ENCODE measurements around the gene B3GNT7.
"Not testable (repeated sequence)": the region's sequence is repeated elsewhere in the genome, so short reads cannot be mapped to it uniquely, and the experiment has no call there.

B3GNT7 gene

DNA sequence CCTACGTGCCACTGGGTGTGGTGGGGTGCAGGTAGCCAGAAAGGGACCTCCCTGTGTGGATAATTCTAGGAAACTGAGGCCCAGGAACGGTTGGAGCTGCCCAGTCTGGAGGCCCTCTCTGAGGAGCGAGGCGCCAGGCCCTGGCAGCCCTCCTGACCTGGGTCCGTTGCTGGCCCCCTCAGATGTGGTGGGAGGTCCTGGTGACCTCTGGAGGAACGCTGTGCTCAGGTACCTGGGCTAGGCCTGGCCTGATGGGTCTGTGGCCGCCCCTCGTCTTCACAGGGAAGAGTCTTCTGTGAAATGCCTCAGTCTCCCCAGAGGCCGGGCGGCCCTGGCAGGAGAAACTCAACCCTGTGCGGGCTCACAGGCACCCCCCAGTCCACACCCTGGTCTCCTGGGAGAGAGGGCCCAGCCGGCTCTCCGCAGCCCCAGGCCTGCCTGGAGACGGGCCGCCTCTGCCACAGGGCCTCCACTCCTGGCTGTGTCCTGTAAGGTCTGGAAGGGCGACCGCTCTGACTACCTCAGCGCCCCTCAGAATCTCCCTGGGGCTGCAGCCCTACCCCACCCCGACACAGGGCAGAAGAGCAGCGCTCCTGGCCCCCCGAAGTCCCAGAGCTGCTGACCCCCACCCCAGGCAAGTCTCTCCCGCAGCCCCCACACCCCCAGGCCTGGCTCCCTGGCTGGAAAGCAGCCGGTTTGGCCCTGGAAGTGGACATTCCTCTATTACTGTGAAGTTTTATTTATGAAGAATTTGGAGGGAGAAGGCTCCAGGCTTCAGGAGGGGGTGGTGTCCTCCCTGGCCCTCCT is 3.7 kb downstream of the B3GNT7 start:
- H3K27ac ChIP-seq: no peak overlapping the region

DNA sequence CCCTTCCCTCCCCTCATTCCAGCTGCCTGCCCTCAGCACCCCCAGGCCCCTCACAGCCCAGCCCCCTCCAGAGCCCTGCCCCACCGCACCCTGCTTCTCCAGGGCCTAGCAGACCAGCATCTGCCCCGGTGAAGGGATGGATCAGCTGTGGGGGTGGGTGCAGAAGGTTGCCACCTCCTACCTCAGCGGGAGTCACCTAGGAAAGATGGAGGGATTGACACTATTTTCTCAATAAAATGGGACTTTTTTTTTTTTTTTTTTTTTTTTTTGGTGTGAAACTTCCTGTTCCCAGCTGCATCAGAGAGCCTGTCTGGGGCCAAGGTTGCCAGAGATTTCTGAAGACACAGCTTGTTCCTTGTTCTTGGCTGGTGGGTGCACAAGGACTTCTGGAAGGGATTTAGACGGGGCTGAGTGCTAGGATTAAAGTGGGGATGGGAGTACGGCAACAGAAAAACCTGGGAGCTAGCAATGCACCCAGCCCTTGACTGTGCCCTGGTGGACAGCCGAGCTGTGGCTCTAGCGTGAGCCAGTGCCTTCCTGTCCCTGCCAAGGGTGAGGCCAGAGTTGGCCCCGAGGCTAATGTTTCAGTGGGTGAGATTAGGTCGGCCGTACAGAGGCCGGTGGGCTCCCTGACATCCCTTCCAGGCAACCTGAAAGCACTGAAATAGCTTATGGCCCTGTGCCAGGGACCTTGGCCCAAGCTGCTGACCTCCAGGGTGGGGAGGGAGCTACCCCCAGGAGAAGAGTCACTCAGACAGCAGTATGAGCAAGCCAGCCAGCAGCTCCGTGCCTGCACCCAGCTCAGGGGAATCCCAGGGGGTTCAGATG is 4.6 kb downstream of the B3GNT7 start:
- DNase-seq (ENCODE audit: low read depth, low spot score): no peak
- no peak overlapping the region for H3K27ac ChIP-seq

More for the DNA sequence above, 3.7 kb downstream of the B3GNT7 start:
- DNase-seq (ENCODE audit: low read depth, low spot score): no peak

DNA sequence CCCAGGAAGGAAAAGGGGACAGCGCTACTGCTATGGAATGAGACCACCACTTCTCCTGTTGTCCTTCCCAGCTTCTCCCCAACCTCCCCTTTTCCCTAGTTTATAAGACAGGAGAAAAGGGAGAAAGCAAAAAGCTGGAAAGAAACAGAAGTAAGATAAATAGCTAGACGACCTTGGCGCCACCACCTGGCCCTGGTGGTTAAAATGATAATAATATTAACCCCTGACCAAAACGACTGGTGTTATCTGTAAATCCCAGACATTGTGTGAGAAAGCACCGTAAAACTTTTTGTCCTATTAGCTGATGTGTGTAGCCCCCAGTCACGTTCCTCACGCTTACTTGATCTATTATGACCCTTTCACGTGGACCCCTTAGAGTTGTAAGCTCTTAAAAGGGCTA is 5.2 kb downstream of the B3GNT7 start:
- not testable (repeated sequence) for H3K27ac ChIP-seq; DNase-seq (ENCODE audit: low read depth, low spot score)

DNA sequence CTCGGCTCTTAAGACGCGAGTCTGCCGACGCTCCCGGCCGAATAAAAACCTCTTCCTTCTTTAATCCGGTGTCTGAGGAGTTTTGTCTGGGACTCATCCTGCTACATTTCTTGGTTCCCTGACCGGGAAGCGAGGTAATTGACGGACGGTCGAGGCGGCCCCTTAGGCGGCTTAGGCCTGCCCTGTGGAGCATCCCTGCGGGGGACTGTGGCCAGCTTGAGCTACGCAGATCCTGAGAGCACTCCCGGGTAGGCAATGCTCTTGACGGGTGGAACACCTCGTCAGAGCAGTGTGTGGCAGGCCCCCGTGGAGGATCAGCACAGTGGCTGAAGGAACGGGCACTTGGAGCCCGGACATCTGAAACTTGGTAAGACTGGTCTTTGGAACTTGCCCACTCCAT is 5.6 kb downstream of the B3GNT7 start:
- H3K27ac ChIP-seq; DNase-seq (ENCODE audit: low read depth, low spot score): not testable (repeated sequence)

DNA sequence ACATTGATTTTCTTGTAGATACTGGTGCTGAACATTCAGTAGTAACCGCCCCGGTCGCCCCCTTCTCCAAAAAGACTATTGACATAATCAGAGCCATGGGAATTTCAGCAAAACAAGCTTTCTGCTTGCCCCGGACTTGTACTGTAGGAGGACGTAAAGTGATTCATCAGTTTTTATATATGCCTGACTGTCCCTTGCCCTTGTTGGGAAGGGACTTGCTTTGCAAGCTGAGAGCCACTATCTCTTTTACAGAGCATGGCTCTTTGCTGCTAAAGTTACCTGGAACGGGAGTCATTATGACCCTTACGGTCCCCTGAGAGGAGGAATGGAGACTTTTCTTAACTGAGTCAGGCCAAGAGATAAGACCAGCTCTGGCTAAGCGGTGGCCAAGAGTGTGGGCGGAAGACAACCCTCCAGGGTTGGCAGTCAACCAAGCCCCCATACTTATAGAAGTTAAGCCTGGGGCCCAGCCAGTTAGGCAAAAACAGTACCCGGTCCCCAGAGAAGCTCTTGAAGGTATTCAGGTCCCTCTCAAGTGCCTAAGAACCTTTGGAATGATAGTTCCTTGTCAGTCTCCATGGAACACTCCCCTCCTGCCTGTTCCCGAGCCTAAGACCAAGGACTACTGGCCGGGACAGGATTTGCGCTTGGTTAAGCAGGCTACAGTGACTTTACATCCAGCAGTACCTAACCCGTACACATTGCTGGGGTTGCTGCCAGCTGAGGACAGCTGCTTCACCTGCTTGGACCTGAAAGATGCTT is 8.1 kb downstream of the B3GNT7 start:
- not testable (repeated sequence) for H3K27ac ChIP-seq; DNase-seq (ENCODE audit: low read depth, low spot score)

DNA sequence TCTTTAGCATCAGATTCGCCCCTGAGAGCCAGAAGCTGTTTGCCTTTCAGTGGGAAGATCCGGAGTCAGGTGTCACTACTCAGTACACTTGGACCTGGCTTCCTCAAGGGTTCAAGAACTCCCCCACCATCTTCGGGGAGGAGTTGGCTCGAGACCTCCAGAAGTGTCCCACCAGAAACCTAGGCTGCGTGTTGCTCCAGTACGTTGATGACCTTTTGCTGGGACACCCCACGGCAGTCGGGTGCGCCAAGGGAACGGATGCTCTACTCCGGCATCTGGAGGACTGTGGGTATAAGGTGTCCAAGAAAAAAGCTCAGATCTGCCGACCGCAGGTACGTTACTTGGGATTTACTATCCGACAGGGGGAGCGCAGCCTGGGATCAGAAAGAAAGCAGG is 8.7 kb downstream of the B3GNT7 start:
- not testable (repeated sequence) for H3K27ac ChIP-seq; DNase-seq (ENCODE audit: low read depth, low spot score)

DNA sequence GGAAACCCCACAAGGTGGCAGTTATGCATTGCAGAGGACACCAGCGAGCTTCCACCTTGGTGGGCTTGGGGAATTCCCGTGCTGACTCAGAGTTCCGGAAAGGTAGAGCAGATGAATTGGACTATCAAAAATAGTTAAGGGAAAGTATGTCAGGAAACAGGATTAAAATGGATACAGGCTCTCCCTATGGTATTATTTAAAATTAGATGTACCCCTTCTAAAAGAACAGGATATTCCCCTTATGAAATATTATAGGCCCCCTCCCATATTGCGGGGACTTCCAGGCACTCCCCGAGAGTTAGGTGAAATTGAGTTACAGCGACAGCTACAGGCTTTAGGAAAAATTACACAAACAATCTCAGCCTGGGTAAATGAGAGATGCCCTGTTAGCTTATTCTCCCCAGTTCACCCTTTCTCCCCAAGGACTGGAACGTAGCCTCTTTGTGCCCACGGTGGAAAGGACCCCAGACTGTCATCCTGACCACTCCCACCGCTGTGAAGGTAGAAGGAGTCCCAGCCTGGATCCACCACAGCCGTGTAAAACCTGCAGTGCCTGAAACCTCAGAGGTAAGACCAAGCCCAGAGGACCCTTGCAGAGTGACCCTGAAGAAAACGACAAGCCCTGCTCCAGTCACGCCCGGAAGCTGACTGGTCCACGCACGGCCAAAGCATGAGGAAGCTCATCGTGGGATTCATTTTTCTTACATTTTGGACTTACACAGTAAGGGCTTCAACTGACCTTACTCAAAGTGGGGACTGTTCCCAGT is 10.3 kb downstream of the B3GNT7 start:
- DNase-seq (ENCODE audit: low read depth, low spot score); H3K27ac ChIP-seq: not testable (repeated sequence)

DNA sequence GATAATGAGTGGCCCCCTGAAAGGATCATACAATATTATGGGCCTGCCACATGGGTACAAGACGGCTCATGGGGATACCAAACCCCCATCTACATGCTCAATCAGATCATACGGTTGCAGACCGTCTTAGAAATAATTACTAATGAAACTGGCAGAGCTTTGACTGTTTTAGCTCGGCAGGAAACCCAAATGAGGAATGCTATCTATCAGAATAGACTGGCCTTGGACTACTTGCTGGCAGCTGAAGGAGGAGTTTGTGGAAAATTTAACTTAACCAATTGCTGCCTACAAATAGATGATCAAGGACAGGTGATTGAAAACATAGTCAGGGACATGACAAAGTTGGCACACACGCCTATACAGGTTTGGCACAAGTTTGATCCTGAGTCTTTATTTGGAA is 12.2 kb downstream of the B3GNT7 start:
- DNase-seq (ENCODE audit: low read depth, low spot score); H3K27ac ChIP-seq: not testable (repeated sequence)

DNA sequence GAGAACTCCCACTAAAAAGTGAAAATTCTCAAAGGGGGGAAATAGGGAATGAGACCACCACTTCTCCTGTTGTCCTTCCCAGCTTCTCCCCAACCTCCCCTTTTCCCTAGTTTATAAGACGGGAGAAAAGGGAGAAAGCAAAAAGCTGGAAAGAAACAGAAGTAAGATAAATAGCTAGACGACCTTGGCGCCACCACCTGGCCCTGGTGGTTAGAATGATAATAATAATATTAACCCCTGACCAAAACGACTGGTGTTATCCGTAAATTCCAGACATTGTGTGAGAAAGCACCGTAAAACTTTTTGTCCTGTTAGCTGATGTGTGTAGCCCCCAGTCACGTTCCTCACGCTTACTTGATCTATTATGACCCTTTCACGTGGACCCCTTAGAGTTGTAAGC is 12.8 kb downstream of the B3GNT7 start:
- H3K27ac ChIP-seq; DNase-seq (ENCODE audit: low read depth, low spot score): not testable (repeated sequence)

DNA sequence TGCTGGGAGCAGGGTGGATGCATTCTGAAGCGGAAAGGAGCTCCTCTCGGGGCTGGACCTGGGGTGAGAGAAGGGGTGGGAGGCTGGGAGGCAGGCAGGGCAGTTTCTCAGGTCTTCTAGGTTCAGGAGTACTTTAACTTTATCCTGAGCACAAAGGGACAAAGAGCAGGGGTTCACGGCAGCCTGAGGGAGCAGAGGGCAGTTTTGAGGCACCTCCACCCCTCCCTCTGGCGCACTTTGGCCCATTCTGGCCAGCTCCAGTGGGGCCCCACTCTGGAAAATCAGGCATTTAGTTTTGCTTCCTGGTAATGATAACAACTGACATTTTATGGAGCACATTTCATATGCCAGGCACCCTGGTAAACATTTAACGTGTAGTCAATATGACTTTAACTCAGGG is 14.3 kb downstream of the B3GNT7 start:
- DNase-seq (ENCODE audit: low read depth, low spot score): no peak

DNA sequence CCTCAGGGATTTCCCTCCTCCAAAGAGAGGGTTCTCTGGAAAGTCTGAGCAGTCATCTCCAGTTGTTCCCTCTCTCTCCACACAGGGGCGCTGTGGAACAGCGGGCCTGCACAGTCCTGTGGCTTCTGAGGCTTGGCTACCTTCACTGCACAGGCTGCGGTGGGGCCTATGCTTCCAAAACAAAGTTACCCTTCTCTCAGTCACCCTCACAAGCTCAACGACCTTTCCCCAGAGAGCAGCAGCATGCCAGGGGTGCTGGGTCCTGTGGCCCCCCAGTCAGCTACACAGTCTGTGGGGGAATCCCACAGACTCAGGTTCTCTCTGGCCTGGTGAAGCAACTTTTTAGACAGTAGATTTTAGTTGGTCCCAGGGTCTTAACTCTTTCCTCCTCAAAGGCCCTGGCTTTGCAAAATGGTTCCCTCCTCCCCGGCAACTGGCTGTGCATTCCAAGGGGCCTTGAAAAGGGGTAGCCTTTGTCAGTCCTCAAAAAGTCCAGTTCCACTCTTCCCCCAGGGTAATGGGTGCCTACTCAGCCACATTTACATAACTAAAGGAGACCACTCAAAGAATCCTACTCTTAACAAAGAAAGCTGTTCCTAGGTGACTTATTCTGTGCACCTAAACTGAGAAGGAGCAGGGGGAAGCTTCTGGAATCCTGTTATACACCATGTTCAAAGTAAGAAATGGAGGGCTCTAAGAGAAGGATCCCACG is 14.9 kb downstream of the B3GNT7 start:
- no peak overlapping the region for H3K27ac ChIP-seq
- no peak for DNase-seq (ENCODE audit: low read depth, low spot score)

More for the DNA sequence above, 14.3 kb downstream of the B3GNT7 start:
- H3K27ac ChIP-seq: no peak overlapping the region

DNA sequence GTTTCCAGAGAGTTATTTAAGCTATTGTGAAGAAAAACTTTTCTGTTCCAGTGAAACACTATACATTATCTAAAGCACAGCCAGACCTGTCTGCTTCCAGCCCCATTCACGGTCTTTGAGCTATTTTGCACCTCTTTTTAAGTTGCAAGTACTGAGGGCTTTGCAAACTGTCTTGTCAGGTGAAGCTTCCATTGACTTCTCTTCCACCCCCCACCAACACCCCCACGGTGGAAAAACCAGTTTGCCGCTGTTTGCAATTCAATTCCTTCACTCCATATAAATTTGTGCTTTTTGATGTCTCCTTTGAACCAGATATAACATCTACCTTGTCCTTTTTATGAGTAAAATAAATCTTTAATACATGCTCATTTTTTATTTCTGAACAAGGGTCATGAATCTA is 15.7 kb downstream of the B3GNT7 start:
- peak overlapping the region; percentile 54 for H3K27ac ChIP-seq
- DNase-seq (ENCODE audit: low read depth, low spot score): no peak

DNA sequence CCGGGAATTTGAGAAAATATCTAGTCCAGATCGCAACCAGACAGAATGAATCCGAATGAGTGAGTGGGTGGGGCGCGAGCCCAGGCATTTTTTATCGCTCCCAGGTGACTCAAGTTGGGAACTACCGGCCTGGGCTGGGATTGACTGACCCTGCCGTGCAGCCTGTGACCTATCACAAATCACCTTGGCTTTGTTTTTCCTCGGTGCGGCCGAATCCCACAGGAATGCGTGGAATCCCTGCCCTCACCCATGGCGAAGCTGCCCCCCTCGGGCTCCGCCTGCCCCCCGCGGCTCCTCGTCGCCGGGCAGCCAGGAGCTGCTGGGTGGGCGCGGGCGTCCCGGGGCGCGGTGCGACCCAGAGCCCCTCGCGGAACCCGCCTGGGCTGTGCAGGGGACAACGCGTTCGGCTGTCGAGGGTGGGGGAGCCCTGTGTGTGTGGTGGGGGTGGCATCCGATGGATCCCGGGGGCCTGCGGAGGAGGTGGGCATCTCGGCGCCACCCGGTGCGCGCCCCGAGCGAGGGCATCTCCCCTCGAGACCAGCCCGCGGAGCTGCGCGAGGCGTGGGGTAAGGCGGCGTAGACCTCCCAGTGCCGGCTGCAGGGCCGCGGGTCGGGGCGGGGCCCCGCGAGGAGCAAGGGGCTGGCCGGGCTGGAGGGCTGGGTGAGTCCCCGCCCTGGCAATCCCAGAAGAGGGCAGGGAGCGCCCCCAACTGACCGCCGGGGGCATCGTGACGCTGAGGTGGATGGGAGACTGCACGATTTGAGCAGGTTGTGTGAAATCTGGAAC is 16.5 kb downstream of the B3GNT7 start:
- peak overlapping the region; percentile 54 for H3K27ac ChIP-seq
- DNase-seq (ENCODE audit: low read depth, low spot score): no peak

DNA sequence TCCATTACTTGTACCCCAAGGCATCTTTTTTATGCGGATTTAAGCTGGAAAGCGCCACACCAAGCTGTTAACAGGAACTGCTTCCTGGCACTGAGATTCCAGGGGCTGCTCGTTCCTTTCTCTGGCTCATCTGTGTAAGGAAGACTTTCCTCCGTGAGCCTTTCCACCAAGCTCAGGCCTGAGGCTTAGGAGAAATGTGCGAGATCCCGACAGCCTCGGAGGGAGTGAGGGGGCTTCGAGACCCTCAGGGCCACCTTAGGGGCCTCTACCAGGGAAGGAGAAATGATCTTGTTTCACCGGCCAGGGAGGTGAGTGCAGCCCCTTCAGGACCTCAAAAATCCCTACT is 17.1 kb downstream of the B3GNT7 start:
- DNase-seq (ENCODE audit: low read depth, low spot score): no peak
- no peak overlapping the region for H3K27ac ChIP-seq

DNA sequence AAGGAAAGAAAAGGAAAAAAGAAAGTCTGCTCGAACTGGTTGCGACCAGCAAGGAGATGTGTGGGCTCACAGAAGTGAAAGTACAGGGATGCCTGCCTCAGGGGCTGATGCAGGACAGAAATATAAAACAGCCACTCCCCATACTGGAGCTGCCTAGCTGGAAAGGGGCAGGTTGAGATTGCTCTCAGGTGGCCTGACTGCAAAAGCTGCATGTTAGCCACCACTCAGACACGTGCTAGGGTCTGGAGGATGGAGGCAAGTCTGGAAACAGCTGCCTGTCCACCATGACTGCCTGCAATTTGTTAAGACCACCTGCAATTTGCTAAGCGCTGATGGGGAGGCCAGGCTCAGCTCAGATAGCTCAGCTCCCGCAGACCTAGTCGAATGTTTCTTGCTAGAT is 17.9 kb downstream of the B3GNT7 start:
- DNase-seq (ENCODE audit: low read depth, low spot score): no peak
- H3K27ac ChIP-seq: no peak overlapping the region

DNA sequence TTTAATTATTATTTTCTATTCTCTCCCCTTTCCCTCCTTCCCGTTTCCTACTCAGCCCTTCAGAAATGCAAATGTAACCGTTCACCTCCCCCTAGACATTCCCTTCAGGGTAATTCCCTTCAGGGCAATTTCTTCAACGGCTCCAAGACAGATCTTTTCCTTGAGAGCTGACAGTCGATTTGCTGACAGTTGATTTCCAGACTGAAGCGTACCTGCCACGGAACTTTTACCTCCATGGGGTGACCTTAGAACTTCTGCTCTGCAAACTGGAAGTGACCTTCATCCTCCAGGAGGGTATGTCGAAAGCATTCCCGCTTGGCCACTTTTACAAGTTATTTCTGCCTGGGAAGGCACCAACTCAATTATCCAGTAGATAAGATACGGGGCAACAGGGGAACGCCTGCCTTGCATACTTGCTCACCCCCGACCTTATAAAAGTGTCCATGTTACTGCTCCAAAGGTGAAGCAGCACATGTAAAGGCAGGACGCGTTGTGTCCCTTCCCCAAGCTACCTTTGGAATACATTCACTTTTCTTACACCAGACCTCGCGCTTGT is 18.5 kb downstream of the B3GNT7 start:
- no peak for DNase-seq (ENCODE audit: low read depth, low spot score)
- H3K27ac ChIP-seq: no peak overlapping the region

DNA sequence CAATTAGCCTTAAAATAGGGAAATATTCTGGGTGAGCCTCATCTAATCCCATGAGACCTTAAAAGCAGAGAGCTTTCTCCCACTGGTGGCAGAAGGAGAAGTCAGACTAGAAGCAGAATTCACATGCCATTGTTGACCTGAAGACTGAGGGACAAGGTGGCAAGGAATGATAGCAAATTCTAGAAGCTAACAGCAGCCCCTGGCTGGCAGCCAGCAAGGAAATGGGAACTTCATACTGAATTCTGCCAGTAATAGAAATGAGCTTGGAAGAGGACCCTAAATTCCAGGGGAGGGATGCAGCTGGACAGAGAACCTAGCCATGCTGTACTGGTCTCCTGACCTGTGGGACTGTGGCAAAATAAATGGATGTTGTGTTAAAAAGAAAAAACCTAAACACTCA is 19.5 kb downstream of the B3GNT7 start:
- DNase-seq (ENCODE audit: low read depth, low spot score): no peak
- H3K27ac ChIP-seq: no peak overlapping the region
